GM13977 (cell line): ENCODE results near the gene CCT2.

Source experiments
- DNase-seq: peaks from one replicate; pipeline ENCODE4 v3.0.0; 2012; ENCODE audit warnings: low spot score
- in situ Hi-C: fragments of 300-500 bp; cut with MboI; formaldehyde crosslinking; loops from one replicate; pipeline ENCODE4 v1.12.0; 2022; ENCODE audit warnings: low sequenced_read_pairs, low pct_unique_long_range_greater_than_20kb, mixed read lengths, inconsistent platforms; ENCODE audit not compliant: unreplicated experiment
- TF ChIP-seq, protein P1 (sequence below): IDR thresholded peaks from 2 replicates; pipeline ENCODE4 v1.5.1; 2012; ENCODE audit warnings: mild to moderate bottlenecking, control low read depth; ENCODE audit not compliant: insufficient read depth; ENCODE audit errors: extremely low read depth, missing control alignments

Gene CCT2

DNA sequence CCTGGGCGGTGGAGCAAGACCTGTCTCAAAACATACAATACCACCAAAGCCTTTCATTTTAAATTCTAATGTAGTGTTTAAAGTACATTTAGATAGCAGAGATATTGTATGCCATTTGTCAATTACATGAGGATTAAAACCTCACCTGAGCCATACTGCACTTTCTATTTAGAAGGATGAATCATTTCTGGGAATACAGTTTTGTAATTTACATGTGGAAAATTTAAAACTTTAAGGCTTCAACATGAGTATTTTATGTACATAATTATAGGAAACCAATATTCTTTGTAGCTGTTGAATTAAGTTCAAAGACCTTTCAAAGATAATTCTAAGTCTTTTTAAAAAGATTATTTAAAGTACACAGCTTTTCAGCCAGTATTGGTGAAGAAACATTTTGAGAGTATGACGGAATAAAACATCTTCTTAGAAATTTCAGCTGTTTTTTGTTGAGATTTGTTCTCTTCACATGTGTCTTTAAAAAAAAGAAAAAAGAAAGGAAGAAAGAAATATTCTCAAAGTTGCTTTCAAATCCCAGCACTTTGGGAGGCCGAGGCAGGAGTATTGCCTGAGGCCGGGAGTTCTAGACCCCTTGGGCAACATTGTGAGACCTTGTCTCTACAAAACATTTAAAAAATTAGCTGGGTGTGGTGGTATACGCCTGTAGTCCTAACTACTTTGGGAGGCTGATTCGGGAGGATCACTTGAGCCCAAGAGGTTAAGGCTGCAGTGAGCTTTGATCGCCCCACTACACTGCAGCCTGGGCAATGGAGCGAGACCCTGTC, 34.5 kb upstream of the CCT2 start:
- TF ChIP-seq, protein P1, sequence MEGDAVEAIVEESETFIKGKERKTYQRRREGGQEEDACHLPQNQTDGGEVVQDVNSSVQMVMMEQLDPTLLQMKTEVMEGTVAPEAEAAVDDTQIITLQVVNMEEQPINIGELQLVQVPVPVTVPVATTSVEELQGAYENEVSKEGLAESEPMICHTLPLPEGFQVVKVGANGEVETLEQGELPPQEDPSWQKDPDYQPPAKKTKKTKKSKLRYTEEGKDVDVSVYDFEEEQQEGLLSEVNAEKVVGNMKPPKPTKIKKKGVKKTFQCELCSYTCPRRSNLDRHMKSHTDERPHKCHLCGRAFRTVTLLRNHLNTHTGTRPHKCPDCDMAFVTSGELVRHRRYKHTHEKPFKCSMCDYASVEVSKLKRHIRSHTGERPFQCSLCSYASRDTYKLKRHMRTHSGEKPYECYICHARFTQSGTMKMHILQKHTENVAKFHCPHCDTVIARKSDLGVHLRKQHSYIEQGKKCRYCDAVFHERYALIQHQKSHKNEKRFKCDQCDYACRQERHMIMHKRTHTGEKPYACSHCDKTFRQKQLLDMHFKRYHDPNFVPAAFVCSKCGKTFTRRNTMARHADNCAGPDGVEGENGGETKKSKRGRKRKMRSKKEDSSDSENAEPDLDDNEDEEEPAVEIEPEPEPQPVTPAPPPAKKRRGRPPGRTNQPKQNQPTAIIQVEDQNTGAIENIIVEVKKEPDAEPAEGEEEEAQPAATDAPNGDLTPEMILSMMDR: no peak
- in situ Hi-C loops: no loop called here
- DNase-seq: no peak

DNA sequence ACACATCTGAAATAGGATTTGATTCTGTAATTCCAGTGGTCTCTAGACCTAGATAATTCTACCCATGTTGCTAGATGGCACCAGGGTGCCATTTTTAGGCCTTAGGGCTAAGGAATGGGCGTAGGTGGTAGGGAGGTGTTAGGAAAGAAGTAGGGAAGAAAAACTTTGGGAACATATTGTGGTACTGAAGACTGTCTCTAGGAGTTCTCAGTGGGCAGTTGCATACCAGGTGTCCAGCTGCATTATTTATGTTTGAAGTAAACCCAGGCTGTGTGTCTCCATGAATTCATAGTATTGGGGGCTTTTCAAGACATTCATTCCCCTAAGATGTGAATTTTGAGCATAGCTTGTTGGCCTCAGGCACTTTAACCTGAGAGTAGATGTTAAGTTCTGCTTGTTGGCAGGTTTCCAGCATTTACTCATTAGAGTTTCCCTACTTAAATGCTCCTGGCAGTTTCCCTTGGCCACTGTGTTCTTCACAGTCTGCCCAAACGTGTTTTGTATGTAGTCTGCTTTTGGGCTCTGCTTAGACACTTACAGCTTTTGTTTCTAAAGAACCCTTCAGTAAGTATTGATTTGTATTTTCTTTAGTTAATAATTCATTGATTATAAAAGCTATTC, 31.5 kb upstream of the CCT2 start:
- peak; percentile 24 for DNase-seq
- in situ Hi-C loops: no loop called here
- TF ChIP-seq, protein P1: no peak

DNA sequence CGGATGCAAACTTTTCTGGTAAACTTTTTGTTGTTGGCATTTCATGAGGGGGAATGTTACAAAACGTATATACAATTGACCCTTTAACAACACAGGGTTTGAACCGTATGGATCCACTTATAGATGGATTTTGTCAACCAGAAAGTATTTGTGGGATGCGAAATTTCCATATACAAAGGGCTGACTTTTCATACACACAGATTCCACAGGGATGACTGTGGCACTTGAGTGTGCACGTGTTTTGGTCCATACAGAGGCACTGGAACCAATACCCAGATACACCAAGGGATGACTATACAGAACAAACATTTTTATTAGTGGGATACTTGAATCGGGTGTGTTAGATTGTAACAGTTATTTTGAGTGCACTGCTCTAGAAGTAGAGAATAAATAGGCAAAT, 29.8 kb upstream of the CCT2 start:
- no peak for DNase-seq
- in situ Hi-C loops: no loop called here
- TF ChIP-seq, protein P1: no peak

DNA sequence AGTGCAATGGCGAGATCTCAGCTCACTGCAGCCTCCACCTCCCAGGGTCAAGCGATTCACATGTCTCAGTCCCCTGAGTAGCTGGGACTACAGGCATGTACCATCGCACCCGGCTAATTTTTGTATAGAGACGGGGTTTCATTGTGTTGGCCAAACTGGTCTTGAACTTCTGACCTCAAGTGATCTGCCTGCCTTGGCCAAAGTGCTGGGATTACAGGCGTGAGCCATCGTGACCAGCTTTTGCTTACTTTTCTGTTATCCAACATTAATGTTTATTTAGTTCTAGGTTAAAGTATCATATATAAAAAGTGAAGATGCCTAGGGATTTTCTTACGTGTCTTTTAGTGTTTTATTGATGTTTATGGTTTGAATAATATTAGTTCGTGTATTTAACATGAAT, 28.9 kb upstream of the CCT2 start:
- TF ChIP-seq, protein P1: no peak
- in situ Hi-C loops: no loop called here
- DNase-seq: no peak

DNA sequence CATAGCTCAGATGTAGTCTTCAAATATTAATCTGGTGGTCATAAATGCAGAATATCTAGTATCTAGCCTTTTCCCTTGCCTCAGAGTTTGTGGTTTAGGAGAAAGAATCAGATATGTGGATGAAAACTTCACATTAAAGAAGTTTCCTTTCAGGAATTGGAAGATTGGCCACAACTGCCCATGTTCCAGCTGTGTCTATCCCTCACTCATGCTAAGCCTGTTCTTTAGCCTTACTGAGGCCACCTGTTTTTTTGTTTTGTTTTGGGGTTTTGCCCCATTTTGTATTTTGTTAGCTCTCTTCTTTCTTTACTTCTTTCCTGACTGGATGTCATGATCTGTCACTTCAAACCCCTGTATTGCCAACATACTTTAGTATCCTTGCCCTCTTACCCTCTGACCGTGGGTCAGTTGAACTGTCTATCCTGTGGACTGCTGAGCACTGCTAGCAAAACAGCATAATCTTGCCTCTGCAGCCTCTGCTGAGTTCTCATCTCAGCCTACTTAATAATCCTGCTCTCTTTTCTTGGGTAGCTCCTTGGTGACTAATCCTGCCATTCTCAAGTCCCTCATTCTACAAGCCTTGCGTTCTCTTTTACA, 22.0 kb upstream of the CCT2 start:
- DNase-seq: no peak
- TF ChIP-seq, protein P1: no peak
- in situ Hi-C loops: no loop called here

DNA sequence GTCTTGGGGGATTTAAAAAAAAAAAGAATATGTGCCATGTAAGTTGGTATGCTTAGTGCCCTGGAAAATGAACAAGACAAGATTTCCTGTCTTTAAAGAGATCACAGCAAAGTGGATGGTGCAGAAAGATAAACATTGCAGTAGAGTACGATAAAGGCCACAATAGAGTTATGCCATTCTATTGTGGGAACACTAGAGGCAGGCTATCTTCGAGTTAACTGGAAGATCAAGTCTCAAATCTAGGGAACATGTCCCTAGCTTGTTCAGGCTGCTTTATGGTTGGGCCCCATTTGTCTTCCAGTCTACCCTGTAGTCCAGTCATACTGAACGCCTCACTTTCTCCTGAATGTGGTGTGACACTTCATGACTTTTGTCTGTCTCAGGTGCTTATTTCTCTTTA, 18.7 kb upstream of the CCT2 start:
- TF ChIP-seq, protein P1: no peak
- in situ Hi-C loops: no loop called here
- DNase-seq: no peak
